Gastrocnemius medialis (tissue), 4 donors: Measurements from ENCODE around the gene UMAD1. TPM values are rescaled to one million over a fixed set of nuclear protein-coding genes. Genes with fewer than 3 reads are reported as not detected.
A peak's percentile ranks its signal among the peaks of the same experiment; 100 is the strongest.

Experiments used
- ATAC-seq, 2 donors: fragments of 150-250 bp; one replicate each; pipeline ENCODE4 v1.9.1; 2016
- DNase-seq, 2 donors: peaks; one replicate each; pipeline ENCODE4 v3.0.0-alpha.2; 2019
- H3K27ac ChIP-seq, 4 donors: fragments of 200-600 bp; sonication (generic); 1 replicate in 1 of 4; 2 replicates in 3 of 4; pipeline ENCODE4 v1.5.1; 2016 to 2018; ENCODE audit warnings: mild to moderate bottlenecking in 2 of 4, moderate library complexity in 1 of 4
- H3K27me3 ChIP-seq, 3 donors: fragments of 200-600 bp; sonication (generic) in 2 of 3; 1 replicate in 1 of 3; 2 replicates in 2 of 3; pipeline versions ENCODE4 v1.5.1 to v1.6.0; 2016 to 2019; ENCODE audit warnings: mild to moderate bottlenecking in 1 of 3, moderate library complexity in 1 of 3
- H3K36me3 ChIP-seq, 2 donors: fragments of 200-600 bp; sonication (generic) in 1 of 2; one replicate each; pipeline ENCODE4 v1.5.1; 2017 to 2018
- H3K4me1 ChIP-seq, 2 donors: fragments of 200-600 bp; sonication (generic) in 1 of 2; one replicate each; pipeline ENCODE4 v1.5.1; 2016 to 2017; ENCODE audit warnings: mild to moderate bottlenecking in 2 of 2
- H3K4me3 ChIP-seq, 4 donors: fragments of 200-600 bp; sonication (generic) in 3 of 4; 1 replicate in 1 of 4; 2 replicates in 3 of 4; pipeline ENCODE4 v1.5.1; 2016 to 2019; ENCODE audit warnings: mild to moderate bottlenecking in 2 of 4
- H3K9me3 ChIP-seq, 3 donors: fragments of 200-600 bp; sonication (generic) in 2 of 3; 1 replicate in 1 of 3; 2 replicates in 2 of 3; pipeline ENCODE4 v1.5.1; 2016 to 2019
- CTCF ChIP-seq, 5 experiments: fragments of 450-650 bp in 3 of 5; fragments of 200-600 bp in 2 of 5; sonication (generic) in 2 of 5; IDR thresholded peaks in 4 of 5; conservative IDR thresholded peaks in 1 of 5; 1 replicate in 4 of 5; 2 replicates in 1 of 5; pipeline ENCODE4 v1.5.1; 2016 to 2019; ENCODE audit warnings: antibody characterized with exemption in 5 of 5, mild to moderate bottlenecking in 3 of 5, moderate library complexity in 3 of 5
- POLR2A ChIP-seq, 2 donors: fragments of 450-650 bp; IDR thresholded peaks; one replicate each; pipeline ENCODE4 v1.6.1; 2017; ENCODE audit warnings: antibody characterized with exemption in 2 of 2, mild to moderate bottlenecking in 2 of 2, moderate library complexity in 2 of 2
- in situ Hi-C, 4 donors: fragments of 200-750 bp; cut with MboI; loops; one replicate each; pipeline versions ENCODE4 v1.15.0 to v1.8.0; 2017; ENCODE audit warnings: low sequenced_read_pairs in 4 of 4
- intact Hi-C: fragments of 100-400 bp; cut with DNase I; formaldehyde crosslinking; loops from one replicate; pipeline ENCODE4 v1.15.1; 2023; ENCODE audit warnings: low total_unique reads
- total RNA-seq, 4 donors: library from RNA; depleted of rRNA; stranded (reverse); fragments of >200 nt; gene quantifications; one replicate each; pipeline versions ENCODE4 v1.1.0 to v1.2.3, GENCODE V29; 2016

UMAD1 gene
- total RNA-seq, 4 donors from 2014 or later = 10.2 to 16.0 (median 11.1) TPM

DNA sequence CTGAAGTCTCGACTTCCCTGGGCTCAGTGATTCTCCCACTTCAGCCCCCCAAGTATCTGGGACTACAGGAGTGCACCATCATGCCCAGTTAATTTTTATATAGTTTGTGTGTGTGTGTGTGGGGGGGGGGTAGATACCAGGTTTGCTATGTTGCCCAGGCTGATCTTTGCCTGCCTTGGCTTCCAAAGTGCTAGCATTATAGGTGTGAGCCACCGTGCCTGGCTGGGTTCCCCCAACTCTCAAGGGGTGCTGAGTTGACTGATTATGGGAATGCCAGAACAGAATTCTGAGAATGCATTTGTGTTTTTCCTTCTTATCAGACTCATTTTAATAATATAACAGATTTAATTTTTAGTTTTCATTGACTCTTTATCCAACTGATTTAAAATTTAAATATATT lies 58.4 kb downstream of the UMAD1 start:
- DNase-seq (no peak), ATAC-seq (no peak)
- Histone ChIP-seq H3K27me3 (no peaks in the 10 kb centered on the region), H3K4me1 (peaks cover 33 to 61% of the 10 kb centered on the region in 2 donors), H3K9me3 (no peaks in the 10 kb centered on the region), H3K4me3 (no peak overlapping the region), H3K27ac (peak overlapping the region; percentile 12 to 61 (median 36)), H3K36me3 (no peaks in the 10 kb centered on the region)
- TF ChIP-seq CTCF (IDR thresholded peaks at IDR 0.05 in 4 of 5, conservative IDR thresholded peaks at IDR 0.05 in 1 of 5) (no peak), POLR2A (IDR thresholded peaks at IDR 0.05) (no peak)
- in situ Hi-C loops = loop anchor here in 1 of 4 donors (25.0 kb wide), 1 partner anchor 263 kb away; the partner anchor contains the start of gene GLCCI1
- intact Hi-C loops = no loop called here

- H3K4me3 ChIP-seq = no peak overlapping the region
- intact Hi-C loops = no loop called here
These were observed 58.8 kb downstream of the UMAD1 start for GRCh38 chr7:7699380-7699779.

DNA sequence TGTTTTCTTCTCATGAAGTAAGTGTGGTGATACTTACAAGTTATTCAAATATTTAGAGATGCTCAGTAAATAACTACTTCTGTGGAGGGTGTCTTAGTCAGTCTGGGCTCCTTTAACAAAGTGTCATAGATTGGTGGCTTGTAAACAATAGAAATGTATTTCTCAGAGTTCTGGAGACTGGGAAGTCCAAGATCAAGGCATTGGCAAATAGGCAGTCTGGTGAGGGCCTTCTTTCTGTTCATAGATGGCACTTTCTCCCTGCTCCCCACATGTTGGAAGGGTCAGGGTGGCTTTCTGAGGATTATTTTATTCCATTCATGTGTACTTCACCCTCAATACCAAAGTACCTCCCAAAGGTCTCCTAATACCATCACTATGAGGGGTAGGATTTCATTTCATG lies 59.4 kb downstream of the UMAD1 start:
- DNase-seq = no peak
- ATAC-seq = no peak
- in situ Hi-C loops = loop anchor here in 1 of 4 donors (25.0 kb wide), 1 partner anchor 262 kb away; the partner anchor contains the start of gene GLCCI1
- Histone ChIP-seq H3K9me3 (no peaks in the 10 kb centered on the region), H3K4me1 (peaks cover 31 to 57% of the 10 kb centered on the region in 2 donors), H3K36me3 (no peaks in the 10 kb centered on the region), H3K27ac (peak overlapping the region in 3 of 4 donors; percentile 12 to 61 (median 37)), H3K4me3 (no peak overlapping the region), H3K27me3 (no peaks in the 10 kb centered on the region)
- no peak for TF ChIP-seq CTCF (IDR thresholded peaks at IDR 0.05 in 4 of 5, conservative IDR thresholded peaks at IDR 0.05 in 1 of 5)
- TF ChIP-seq POLR2A (IDR thresholded peaks at IDR 0.05) = no peak
- intact Hi-C loops = no loop called here

More at GRCh38 chr7:7699380-7699779, 58.8 kb downstream of the UMAD1 start:
- DNase-seq = no peak
- Histone ChIP-seq H3K36me3 (no peaks in the 10 kb centered on the region), H3K27ac (peak overlapping the region; percentile 12 to 61 (median 36)), H3K27me3 (no peaks in the 10 kb centered on the region), H3K9me3 (no peaks in the 10 kb centered on the region), H3K4me1 (peaks cover 33 to 61% of the 10 kb centered on the region in 2 donors)
- ATAC-seq = no peak
- in situ Hi-C loops = loop anchor here in 1 of 4 donors (25.0 kb wide), 1 partner anchor 263 kb away; the partner anchor contains the start of gene GLCCI1
- TF ChIP-seq CTCF (IDR thresholded peaks at IDR 0.05 in 4 of 5, conservative IDR thresholded peaks at IDR 0.05 in 1 of 5) = no peak
- TF ChIP-seq POLR2A (IDR thresholded peaks at IDR 0.05) = no peak

DNA sequence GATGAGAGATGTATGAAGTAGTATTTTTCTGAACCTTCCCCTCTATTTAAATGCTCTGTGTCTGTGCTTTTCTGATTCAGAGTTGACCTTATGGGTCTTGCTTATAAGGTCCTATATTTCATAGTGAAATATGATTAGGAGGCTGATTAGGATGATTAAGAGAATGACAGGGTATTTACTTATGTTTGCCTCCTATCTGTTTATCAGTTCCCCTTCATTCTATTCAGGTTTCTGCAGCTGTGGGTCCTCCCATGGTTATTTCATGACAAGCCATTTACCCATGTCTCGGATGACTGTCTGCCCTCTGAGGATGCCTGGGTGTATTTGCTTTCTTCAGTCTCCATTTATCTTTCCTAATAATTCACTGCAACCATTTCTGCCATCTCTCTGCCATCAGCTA lies 61.0 kb downstream of the UMAD1 start:
- in situ Hi-C loops (no loop called here), intact Hi-C loops (no loop called here)
- DNase-seq (no peak), ATAC-seq (no peak)
- Histone ChIP-seq H3K27ac (peak overlapping the region in 2 of 4 donors; percentile 11 to 24), H3K27me3 (no peaks in the 10 kb centered on the region), H3K4me1 (peaks cover 30 to 56% of the 10 kb centered on the region in 2 donors), H3K4me3 (no peak overlapping the region), H3K36me3 (no peaks in the 10 kb centered on the region), H3K9me3 (no peaks in the 10 kb centered on the region)
- TF ChIP-seq CTCF (IDR thresholded peaks at IDR 0.05 in 4 of 5, conservative IDR thresholded peaks at IDR 0.05 in 1 of 5) = no peak
- TF ChIP-seq POLR2A (IDR thresholded peaks at IDR 0.05) = no peak

- H3K27ac ChIP-seq = peak overlapping the region in 2 of 4 donors; percentile 28 to 50
- peak in 1 of 2 donors; percentile 48 for ATAC-seq
These were observed 62.3 kb downstream of the UMAD1 start for GRCh38 chr7:7702826-7703225.

More at GRCh38 chr7:7702826-7703225, 62.3 kb downstream of the UMAD1 start:
- intact Hi-C loops = no loop called here
- in situ Hi-C loops = no loop called here
- Histone ChIP-seq H3K4me1 (peaks cover 34 to 52% of the 10 kb centered on the region in 2 donors), H3K9me3 (no peaks in the 10 kb centered on the region), H3K36me3 (no peaks in the 10 kb centered on the region), H3K4me3 (no peak overlapping the region), H3K27me3 (no peaks in the 10 kb centered on the region)
- TF ChIP-seq POLR2A (IDR thresholded peaks at IDR 0.05) = no peak
- no peak for TF ChIP-seq CTCF (IDR thresholded peaks at IDR 0.05 in 4 of 5, conservative IDR thresholded peaks at IDR 0.05 in 1 of 5)
- no peak for DNase-seq
